HG02973 (cell line): ENCODE measurements around the gene A2M.

Experiments used
- ATAC-seq: cut with Tn5 transposase; IDR thresholded peaks from one replicate; pipeline ENCODE4 v1.9.1; 2021; ENCODE audit warnings: moderate library complexity; ENCODE audit not compliant: unreplicated experiment

Gene A2M

DNA sequence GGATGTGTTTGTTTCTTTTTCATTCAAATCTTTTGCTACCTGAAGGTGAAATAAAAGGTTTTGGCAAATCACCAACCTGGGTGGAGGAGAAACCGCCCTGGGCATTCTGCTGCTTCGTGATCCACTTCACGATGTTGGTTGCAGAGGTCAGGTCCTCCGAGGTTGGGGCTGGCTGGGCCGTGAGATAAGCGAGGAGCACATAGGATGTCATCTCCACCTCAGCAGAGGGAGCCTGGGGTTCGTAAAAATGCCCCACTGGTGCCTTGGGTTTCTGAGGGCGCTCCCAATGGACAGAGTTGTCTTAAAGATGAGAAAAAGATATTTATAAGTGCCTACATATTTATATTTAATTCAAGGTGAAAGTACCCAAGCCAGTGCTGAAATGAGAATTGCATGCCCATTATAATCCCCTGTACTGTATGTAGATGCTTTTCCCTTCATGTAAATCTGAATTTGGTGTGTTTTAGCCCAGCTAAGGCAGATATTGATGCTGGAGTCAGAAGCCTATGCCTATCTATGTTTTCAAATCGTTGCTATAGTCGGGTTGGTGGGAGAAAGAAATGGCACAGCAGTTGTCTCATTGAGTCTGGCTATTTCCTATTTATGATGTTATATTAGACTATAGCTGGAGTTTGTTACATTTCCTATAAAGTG is 41.1 kb downstream of the A2M start:
- no peak for ATAC-seq

DNA sequence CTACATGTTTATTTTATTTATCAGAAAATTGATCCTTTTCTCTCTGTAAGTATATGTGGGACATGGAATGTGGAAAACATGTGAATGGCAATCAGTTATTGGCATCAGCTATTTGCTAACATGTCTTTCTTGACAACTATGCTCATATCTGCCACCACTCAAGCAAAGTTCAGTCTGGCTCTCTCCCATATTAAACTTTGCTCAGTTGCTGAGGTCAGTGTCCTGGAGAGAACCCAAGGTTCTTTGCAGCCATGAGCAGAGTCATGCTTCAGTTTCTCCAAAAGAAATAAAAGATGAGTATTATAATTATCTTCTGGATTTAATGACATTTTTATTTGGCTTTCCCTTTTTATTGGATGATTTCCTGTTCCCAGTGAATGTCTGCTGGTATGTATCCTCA is 42.6 kb downstream of the A2M start:
- ATAC-seq: no peak

DNA sequence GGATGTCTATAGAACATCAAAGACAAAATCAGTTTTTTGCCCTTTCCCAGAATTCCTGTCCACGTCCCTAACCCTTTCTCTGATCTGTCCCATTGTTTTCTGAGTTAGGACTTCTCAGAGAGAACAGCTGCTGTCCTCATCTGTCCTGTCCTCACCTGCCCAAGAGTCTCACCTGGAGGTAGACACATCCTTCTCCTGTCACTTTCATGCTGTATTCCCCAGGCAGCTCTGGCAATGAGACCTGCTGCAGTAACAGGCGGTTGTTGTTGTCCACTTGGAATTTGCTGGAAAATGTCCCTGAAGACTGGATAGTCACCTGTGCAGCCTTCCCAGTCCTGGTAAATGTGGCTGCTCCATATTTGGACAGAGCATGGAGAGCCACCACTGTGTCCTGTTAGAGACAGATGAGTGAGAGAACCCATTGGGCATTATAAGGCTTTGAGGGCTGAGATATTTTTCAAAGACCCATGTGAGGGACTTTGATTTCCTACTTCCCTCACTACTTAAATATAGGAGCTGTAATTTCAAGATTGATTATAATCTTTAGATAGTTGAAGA is 43.2 kb downstream of the A2M start:
- no peak for ATAC-seq

DNA sequence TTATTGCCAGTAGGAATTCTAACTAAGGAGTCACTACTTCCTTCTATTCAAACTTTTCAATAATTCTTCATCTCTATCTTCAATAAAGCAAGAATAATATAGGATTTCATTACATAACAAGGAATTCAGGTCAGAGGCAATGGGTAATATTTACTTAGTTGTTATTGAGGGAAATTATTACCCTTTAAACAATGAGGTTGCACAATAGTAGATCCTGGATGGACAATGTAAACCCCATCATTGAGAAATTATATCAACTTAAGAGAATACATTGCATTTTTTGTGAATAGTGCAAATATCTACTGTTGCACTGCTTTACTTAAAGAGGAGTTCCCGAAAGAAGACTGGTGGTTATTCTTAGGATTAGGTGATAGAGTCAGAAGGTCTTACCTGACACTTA is 43.8 kb downstream of the A2M start:
- no peak for ATAC-seq

DNA sequence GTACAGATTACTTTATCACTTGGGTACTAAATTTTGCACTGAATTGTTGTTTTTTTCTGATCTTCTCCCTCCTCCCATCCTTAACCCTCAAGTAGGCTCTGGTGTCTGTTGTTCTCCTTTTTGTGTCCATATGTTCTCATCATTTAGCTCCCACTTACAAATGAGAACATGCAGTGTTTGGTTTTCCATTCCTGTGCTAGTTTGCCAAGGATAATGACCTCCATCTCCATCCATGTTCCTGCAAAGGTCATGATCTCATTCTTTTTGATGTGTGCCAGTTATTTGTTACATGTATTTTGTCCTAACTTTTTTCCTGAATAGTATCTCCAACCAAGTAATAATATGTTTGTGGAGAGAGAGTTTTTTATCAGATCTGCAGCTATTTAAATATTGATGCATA is 44.2 kb downstream of the A2M start:
- ATAC-seq: no peak

DNA sequence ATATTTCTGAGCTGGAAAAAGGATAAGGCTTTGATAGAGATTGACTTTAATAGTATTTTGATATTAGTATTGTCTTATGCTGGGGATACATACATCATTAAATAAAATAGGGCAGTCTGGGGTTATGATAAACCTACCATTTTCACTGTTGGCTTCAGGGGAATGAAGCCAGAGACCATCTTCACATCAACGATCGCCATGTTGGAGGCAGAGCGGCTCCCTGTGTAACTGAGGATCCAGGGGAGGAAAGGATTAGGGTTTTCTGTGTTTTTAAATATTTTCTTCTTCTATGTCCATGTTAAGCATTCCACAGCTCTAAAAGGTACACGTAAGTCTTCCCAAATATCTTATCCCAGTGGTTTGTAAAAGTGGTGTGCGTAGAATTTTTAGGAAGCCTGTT is 45.4 kb downstream of the A2M start:
- no peak for ATAC-seq

DNA sequence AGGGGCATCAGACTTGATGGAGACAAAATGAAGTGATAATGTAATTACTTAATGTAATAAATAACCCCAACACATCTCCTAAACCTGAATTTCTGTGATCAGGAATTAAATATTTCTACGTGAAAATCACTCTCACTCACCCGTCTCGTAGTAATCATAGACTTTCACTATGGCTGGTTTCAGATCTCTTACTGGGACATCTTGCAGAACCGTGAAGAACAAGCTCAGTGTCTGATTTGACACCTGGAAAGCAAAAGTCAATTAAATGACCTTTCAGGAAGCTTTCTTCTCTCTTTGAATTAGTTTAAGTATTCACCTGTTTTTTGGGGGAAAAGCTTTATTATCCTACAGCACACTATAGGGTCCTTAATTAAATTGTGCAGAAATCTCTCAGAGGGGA is 47.1 kb downstream of the A2M start:
- no peak for ATAC-seq

DNA sequence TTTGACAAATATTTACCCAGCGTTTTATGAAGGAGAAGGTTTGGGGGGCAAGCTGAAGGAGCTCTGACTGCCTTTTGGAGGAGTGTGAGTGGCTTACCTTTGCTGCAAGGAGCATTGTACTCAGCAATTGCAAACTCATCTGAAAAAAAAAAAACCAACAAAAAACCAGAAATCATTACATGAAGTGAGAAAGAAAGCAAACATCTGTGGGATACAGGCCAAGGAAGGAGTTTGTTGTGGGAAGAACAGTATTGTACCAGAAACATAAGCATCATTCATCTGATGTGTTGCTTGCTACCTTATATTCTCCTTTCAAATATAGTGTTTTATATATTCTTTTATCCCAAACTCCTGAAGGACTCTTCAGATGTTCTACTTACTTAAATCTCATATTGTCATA is 47.6 kb downstream of the A2M start:
- no peak for ATAC-seq

DNA sequence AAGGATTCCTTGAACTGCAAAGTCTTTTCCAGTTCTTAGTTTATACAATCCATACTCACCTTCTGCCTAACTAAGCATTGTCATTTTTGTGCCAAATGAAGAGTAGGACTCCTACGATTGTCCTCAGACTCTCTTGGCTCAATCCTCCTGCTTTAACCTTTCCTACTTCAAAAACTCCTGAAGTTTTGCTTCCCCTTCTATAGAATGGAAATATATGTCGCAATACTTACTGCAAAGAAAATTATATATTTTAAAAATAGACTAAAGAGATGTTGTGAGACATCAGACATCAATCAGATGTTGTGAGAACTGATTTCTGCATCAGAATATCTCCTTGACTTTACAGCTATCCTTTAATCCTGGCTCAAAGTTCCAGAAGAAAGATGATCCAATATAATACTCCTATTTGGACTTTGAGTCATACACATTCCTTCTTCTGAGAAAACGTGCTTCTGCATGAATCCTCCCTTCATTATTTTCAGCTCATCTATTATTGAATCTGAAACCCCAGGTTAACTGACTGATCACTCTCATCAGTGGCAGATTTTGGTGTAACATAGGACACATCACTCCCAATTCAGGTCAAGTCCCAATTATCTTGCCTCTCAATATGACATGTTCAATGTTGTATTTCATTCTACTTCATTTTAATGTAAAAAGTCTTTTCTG is 48.8 kb downstream of the A2M start:
- ATAC-seq: no peak

DNA sequence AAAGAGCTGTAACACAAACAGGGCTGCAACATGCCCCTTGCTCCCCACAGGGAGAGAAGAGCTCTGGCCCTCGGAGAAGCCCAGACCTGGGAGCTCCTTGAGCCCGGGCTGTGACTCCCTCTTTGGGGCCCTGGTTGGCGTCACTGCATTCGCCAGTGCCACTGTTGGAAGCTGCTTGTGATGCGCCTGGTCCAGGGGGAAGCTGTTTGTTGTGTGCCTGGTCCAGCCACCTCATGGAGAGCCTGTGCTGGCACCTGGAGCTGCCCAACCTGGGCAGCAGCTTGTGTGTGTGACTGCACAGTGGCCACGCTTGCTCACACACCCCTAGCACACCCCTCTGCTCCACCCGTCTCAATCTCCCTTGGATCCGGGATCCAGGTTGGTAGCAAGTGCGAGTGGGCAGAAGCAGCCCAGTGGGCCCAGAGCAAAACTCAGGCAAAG is 49.5 kb downstream of the A2M start:
- ATAC-seq: no peak

DNA sequence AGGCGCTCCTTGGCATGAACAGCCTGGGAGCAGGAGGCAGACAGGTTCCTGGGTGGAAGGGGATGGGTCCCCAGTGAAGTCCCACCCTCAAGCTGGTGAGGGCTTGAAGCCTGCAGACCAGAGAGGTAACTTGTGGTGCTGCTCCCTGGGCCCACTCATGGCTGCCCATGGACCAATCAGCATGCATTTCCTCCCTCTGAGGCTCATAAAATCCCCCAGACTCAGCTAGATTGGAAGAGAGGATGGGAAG is 50.2 kb downstream of the A2M start:
- no peak for ATAC-seq

DNA sequence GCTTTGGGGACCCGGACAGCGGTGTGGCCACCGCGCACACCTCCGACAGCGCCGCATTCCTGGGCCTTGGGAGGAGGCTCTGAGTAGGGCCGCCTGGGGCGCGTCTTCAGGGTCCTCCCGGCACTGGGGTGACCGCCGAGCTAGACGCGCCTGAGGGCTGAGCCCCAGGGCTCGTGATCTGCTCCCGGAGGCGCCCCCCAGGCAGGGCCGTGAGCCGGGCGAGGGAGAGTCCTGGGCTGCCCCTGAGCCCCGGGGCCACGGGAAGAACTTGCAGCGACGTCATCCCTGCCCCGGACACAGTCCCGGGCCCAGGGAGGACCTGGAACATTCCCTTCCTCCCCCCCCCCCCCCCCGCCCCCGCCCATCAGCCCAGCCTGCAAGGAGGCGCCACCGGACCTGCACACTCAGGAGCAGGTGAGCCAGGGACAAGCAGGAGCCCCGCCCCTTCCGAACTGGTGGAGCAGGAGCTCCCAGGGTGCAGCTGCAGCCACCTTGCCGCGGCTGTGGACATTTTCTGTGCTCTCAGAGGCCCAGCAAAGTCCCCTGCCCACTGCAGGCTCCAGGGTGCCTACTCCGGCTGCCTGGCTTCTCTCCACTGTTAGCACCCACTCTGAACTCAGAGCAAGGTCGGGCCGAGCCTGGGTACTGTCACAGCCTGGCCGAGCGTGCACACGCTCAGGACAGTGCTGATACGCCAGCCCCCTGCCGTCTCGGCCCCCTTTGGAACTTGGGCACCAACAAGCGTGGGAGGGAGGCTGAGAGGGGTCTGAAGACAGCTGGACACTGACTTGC is 50.7 kb downstream of the A2M start:
- no peak for ATAC-seq

DNA sequence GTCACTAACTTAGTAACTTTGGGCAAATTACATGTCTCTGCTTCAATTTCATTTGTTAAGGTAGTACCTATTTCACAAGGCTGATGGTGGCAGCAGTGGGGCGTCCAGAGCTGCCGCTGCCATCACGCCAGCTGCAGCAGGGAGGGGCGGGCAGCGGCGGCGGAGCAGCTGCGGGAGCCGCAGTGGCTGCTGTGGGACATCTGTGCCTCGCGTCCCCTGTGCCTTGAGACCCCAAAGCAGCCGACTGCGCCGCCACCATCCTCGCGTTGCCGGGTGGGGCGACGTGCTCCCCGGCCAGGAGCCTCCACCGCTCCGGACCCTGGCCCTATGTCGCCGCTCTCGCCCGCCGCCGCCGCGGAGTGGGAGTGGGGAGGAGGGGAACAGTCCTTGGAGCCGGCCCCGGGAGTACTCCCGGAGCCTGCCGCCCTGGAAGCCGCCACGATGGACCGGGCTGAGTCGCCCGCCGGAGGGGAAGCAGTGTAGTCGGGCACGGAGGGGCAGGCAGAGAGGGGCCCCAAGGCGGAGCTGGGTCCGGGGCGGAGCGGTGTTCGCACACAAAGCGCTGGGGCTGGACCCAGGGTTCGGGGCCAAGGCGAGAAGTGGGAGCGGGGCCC is 51.4 kb downstream of the A2M start:
- ATAC-seq: no peak

DNA sequence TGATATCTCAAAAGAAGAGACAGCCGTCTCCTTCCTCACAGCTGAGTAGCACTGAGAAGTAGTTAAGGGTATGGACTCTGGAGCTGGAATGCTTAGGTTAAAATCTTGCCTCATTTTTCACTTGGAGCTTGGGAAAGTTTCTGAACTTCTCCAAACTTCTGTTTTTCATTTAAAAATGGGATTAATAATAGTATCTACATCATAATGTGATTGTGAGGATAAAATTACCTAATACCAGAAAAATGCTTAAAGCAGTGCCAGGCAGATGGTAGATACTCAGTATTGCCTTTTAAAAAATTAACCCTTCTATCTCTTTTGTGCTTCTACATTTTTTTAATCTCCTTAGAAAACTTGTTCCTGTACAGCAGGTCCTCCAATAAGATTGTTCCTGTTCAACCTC is 63.1 kb downstream of the A2M start:
- ATAC-seq: no peak

DNA sequence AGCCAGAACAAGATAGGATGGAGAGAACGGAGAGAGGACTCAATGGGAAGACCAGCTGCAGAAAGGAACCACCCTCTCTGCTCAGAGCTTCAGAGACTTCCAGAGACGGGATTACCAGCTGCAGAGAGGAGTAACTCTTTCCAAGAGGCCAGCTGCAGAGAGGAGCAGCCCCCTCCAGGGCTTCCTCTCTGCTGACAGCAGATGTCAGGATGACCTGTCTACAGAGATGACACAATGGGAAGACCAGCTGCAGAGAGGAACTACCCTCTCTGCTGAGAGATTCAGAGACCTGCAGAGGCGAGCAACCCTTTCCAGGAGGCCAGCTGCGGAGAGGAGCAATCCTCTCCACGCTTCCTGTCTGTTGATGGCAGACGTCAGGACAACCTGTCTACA is 64.6 kb downstream of the A2M start:
- ATAC-seq: no peak

DNA sequence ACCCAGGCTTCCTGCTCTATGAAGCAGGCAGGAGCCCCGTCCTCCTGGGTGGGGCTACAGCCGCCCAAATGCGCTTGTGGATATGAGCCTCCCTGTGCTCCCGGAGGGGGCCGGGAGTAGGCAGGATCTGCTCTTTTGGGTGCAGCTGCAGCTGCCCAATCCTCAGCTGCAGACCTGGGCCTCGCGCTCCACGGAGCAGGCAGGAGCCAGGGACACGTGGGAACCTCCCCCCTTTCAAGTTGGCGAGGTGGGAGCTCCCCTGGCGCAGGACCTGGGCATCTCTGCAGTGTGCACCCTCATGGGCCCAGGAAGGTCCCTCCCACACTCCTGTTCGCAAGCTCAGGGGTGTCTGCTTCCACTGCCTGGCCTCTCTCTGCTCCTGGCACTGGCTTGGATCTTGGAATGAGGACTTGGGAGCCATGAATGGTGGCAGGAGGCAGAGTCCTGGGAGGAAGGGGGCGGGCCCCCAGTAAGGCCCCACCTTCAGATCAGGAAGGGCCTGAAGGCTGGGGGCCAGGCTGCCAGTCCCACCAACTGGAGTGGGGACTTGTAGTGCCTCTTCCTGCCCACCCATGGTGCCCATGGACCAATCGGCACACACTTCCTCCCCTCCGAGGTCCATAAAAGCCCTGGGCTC is 65.1 kb downstream of the A2M start:
- no peak for ATAC-seq

DNA sequence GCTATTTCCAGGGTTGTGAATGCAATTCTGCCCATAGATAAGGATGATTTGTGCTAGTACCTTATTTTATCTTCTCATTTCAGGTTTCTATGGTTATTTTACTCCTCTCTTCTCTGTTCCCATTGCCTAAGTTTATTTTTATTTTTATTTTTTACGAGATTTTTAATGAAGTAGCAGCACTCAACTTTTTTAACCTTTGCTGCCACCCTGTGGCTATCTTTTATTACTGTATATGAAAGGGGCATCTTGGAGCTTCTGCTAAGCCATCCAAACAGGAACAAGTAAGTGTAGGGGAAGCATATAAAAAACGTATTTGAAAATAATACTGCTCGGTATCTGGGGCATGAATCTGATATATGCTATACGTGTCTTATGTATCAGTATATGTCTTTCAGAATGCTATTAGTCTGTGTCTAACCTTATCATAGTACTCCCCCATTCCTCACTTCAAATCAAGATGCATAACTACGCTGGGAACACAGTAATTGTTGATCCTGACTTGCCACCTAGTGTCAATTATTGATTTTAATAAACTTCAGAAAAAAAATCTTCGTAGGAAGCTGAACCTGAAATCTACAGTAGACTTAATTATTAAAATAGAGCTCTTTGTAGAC is 66.1 kb downstream of the A2M start:
- ATAC-seq: no peak

DNA sequence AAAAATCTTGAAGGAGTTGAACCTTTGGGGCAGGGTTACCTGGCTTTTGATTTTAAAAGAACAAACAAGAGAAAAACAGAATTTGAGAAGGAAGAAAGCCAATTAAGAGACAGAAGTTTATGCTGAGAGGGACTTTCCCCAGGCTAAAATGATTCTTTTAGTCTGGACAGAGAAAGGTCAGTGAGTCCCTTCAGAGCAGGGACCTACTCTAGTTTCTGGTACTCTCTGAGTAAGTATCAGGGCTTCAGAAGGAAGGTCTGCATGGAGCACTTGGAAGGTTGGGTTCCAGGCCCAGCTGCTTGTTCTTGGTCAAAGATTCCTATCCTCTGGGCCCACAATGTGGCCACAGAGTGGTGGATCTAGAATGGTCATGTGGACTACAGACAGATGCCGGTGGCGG is 66.8 kb downstream of the A2M start:
- no peak for ATAC-seq

DNA sequence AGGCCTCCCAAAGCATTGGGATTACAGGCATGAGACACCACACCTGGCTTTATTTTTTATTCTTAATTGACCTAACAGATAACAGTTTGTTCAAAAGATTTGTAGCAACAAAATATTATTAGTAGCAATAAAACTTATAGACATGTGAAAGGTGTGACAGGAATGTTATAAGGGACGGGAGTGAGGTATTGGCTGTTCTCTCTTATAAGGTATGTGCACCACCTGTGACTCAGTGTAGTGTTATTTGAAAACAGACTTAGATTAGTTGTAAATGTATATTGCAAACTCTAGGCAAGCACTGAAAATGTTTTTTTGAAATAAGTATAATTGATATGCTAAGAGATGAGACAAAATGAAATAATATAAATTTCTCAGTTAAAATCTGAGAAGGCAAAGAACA is 68.6 kb downstream of the A2M start:
- ATAC-seq: no peak

DNA sequence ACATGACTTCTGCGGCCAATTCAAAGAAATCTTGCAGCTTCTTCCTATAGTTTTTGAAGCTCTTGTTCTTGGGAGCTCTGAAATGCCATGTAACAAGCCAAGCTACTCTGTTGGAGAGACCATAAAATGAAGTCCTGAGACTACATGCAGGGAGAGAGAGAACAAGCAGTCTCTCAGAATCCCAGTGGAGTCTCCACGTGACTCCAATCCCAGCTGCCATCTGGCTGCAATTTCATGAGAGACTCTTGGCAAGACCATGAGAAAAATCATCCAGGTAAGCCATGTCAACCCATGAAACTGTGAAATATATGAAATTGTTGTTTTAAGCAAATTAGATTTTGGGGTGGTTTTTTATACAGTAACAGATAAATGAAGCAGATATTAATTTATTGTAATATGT is 72.0 kb downstream of the A2M start:
- ATAC-seq: no peak

DNA sequence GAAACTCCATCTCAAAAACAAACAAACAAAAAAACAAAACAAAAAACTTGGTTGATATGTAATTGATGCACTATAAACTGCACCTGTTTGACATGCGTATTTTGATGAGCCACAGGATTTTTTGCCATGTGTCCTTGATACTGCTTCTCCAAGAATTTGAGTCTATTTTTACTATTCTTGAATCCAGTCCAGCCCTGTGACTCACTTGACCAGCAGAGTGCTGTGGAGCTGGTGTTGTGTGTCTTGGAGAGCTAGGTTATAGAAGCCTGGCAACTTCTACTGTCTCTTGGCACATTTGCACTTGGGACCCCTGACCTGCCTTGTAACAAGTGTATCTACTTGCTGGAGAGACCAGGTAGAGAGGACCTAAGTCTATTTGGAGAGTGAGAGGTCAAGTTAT is 74.4 kb downstream of the A2M start:
- ATAC-seq: no peak
